Loucy (cell line): ENCODE data around the gene PYY.

ENCODE experiments used
- H2AFZ ChIP-seq: fragments of 200-600 bp; sonication (generic); 2 replicates; pipeline ENCODE4 v1.6.0; 2016; ENCODE audit warnings: antibody characterized with exemption, mild to moderate bottlenecking, low read length, moderate library complexity
- H3F3A ChIP-seq: fragments of 200-600 bp; 2 replicates; pipeline ENCODE4 v1.6.0; 2016; ENCODE audit warnings: antibody characterized with exemption, low read depth, mild to moderate bottlenecking
- H3K27me3 ChIP-seq: fragments of 200-600 bp; sonication (generic); 2 replicates; pipeline ENCODE4 v1.6.1; 2014; ENCODE audit warnings: low read length, mild to moderate bottlenecking; ENCODE audit not compliant: insufficient read depth, poor library complexity, severe bottlenecking
- H3K36me3 ChIP-seq: fragments of 200-600 bp; sonication (generic); 2 replicates; pipeline ENCODE4 v1.6.1; 2016; ENCODE audit warnings: low read length; ENCODE audit not compliant: insufficient read depth
- H3K4me1 ChIP-seq: fragments of 200-600 bp; sonication (generic); 2 replicates; pipeline ENCODE4 v1.5.1; 2014; ENCODE audit warnings: low read length, mild to moderate bottlenecking; ENCODE audit not compliant: insufficient read depth, poor library complexity, severe bottlenecking
- H3K4me2 ChIP-seq: fragments of 200-600 bp; sonication (generic); 2 replicates; pipeline ENCODE4 v1.6.0; 2014; ENCODE audit warnings: antibody characterized with exemption, low read length, low read depth, mild to moderate bottlenecking; ENCODE audit not compliant: poor library complexity, severe bottlenecking
- H3K4me3 ChIP-seq: fragments of 200-600 bp; sonication (generic); 2 replicates; pipeline ENCODE4 v1.5.1; 2014; ENCODE audit warnings: low read length, mild to moderate bottlenecking, mixed read lengths; ENCODE audit not compliant: poor library complexity, severe bottlenecking
- H3K79me2 ChIP-seq: fragments of 200-600 bp; sonication (generic); 2 replicates; pipeline ENCODE4 v1.6.1; 2014; ENCODE audit warnings: low read length; ENCODE audit not compliant: insufficient read depth
- H3K9ac ChIP-seq: fragments of 200-600 bp; sonication (generic); 2 replicates; pipeline ENCODE4 v1.6.0; 2014; ENCODE audit warnings: mild to moderate bottlenecking, low read depth, low read length, moderate library complexity; ENCODE audit not compliant: poor library complexity, severe bottlenecking
- H3K9me2 ChIP-seq: fragments of 200-600 bp; sonication (generic); replicated peaks from 2 replicates; pipeline ENCODE4 v1.6.1; 2016; ENCODE audit warnings: low read depth, low read length, mixed read lengths
- H3K9me3 ChIP-seq: fragments of 200-600 bp; sonication (generic); 2 replicates; pipeline ENCODE4 v1.6.1; 2014; ENCODE audit warnings: mild to moderate bottlenecking, antibody characterized with exemption, low read length, low read depth; ENCODE audit not compliant: insufficient read depth
- H4K20me1 ChIP-seq: fragments of 200-600 bp; sonication (generic); 2 replicates; pipeline ENCODE4 v1.6.0; 2014; ENCODE audit warnings: antibody characterized with exemption, low read length, mild to moderate bottlenecking; ENCODE audit not compliant: insufficient read depth, poor library complexity, severe bottlenecking
- EZH2phosphoT487 ChIP-seq: fragments of 200-600 bp; IDR thresholded peaks from 2 replicates; pipeline ENCODE4 v1.6.1; 2018; ENCODE audit warnings: antibody characterized with exemption, mild to moderate bottlenecking, moderate library complexity, borderline replicate concordance
- TF ChIP-seq, protein P1 (sequence below): fragments of 200-600 bp; sonication (generic); conservative IDR thresholded peaks from 2 replicates; pipeline ENCODE4 v1.5.1; 2014; ENCODE audit warnings: mild to moderate bottlenecking, antibody characterized with exemption, low read length

PYY gene

DNA sequence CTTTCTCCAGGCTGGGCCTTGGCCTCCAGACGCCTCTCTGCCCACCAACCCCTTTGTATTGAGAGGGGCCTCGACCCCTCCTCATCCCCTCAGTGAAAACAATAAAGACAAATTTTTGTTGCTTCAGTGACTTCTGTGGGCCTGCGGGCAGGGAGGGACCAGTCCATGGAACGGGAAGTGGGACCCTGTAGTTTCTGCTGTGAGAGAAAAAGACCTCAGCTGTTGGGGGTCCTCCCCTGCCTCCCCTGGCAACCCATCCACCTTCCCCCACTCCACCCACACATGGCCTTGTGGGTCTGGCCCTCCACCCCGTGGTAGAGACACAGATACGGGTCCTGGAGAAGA is 14.9 kb downstream of the PYY start:
- H3K9me2 ChIP-seq: no peaks in the 10 kb centered on the region
- H3K9me3 ChIP-seq: no peaks in the 10 kb centered on the region
- no peak overlapping the region; the same call in 1 of the 2 replicates for H2AFZ ChIP-seq
- no peak overlapping the region for H3K4me2 ChIP-seq
- H3K36me3 ChIP-seq: no peaks in the 10 kb centered on the region
- no peaks in the 10 kb centered on the region for H3K4me1 ChIP-seq
- no peaks in the 10 kb centered on the region for H3K27me3 ChIP-seq
- H3K4me3 ChIP-seq: no peak overlapping the region
- TF ChIP-seq, protein P1, sequence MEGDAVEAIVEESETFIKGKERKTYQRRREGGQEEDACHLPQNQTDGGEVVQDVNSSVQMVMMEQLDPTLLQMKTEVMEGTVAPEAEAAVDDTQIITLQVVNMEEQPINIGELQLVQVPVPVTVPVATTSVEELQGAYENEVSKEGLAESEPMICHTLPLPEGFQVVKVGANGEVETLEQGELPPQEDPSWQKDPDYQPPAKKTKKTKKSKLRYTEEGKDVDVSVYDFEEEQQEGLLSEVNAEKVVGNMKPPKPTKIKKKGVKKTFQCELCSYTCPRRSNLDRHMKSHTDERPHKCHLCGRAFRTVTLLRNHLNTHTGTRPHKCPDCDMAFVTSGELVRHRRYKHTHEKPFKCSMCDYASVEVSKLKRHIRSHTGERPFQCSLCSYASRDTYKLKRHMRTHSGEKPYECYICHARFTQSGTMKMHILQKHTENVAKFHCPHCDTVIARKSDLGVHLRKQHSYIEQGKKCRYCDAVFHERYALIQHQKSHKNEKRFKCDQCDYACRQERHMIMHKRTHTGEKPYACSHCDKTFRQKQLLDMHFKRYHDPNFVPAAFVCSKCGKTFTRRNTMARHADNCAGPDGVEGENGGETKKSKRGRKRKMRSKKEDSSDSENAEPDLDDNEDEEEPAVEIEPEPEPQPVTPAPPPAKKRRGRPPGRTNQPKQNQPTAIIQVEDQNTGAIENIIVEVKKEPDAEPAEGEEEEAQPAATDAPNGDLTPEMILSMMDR: no peak
- TF ChIP-seq EZH2phosphoT487: no peak
- no peaks in the 10 kb centered on the region for H3K79me2 ChIP-seq
- H3F3A ChIP-seq: no peaks in the 10 kb centered on the region
- H3K9ac ChIP-seq: no peak overlapping the region
- H4K20me1 ChIP-seq: no peaks in the 10 kb centered on the region

DNA sequence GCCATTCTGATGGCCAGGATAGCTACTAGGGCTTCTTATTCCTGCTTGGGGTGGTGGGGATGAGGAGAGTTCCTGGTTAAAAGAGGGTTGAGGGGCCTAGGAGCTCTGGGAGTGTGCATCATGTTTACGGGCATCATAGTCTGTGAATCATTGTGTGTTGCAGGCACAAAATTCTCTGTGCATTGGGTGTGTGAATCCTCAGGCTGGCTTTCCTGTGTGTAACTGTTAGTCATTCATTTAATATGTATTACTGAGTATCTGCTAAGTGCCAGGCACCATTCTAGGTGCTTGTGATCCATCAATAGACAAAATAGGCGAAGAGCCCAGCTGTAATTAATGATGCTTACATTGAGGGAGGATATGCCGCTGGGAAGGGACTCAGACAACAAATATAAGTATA is 17.3 kb downstream of the PYY start:
- no peaks in the 10 kb centered on the region for H3K9me3 ChIP-seq
- no peaks in the 10 kb centered on the region for H3K9me2 ChIP-seq
- no peak overlapping the region for H3K9ac ChIP-seq
- H3K4me3 ChIP-seq: no peak overlapping the region
- no peaks in the 10 kb centered on the region for H3K79me2 ChIP-seq
- no peaks in the 10 kb centered on the region for H3F3A ChIP-seq
- H2AFZ ChIP-seq: no peak overlapping the region
- H3K4me2 ChIP-seq: no peak overlapping the region
- H3K27me3 ChIP-seq: no peaks in the 10 kb centered on the region
- H3K4me1 ChIP-seq: no peaks in the 10 kb centered on the region
- TF ChIP-seq EZH2phosphoT487: no peak
- TF ChIP-seq, protein P1: no peak
- H3K36me3 ChIP-seq: no peaks in the 10 kb centered on the region
- H4K20me1 ChIP-seq: no peaks in the 10 kb centered on the region

DNA sequence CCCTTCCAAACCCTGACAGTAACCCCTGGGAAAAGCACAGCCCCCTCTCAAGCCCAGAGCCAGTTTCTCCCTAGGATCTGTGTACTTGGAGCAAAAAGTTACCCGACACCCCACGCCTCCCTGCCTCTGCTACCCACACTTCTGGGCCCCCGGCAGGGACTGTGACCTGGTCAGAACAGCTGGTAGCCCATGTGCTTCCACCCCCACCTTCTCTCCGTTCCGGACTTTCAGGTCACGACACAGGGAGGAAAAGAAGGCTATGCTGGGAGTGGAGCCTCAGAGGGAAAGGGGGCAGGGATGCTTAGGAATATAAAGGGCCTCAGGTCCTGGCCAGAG is 17.8 kb downstream of the PYY start:
- Histone ChIP-seq H3F3A (no peaks in the 10 kb centered on the region), H3K4me2 (no peak overlapping the region)

More for the DNA sequence above, 17.8 kb downstream of the PYY start:
- H3K9me2 ChIP-seq: no peaks in the 10 kb centered on the region
- no peak overlapping the region for H3K9ac ChIP-seq
- H2AFZ ChIP-seq: no peak overlapping the region
- no peak overlapping the region for H3K4me3 ChIP-seq
- H3K27me3 ChIP-seq: no peaks in the 10 kb centered on the region
- H3K36me3 ChIP-seq: no peaks in the 10 kb centered on the region
- H3K9me3 ChIP-seq: no peaks in the 10 kb centered on the region
- H3K4me1 ChIP-seq: no peaks in the 10 kb centered on the region
- TF ChIP-seq, protein P1: no peak
- no peak for TF ChIP-seq EZH2phosphoT487
- H3K79me2 ChIP-seq: no peaks in the 10 kb centered on the region
- H4K20me1 ChIP-seq: no peaks in the 10 kb centered on the region
